KMS-11 (cell line): ENCODE measurements around the gene CELF5.

Experiments used
- H2AFZ ChIP-seq: fragments of 200-600 bp; sonication (generic); 2 replicates; pipeline ENCODE4 v1.6.1; 2016; ENCODE audit warnings: antibody characterized with exemption, mixed run types, low read depth
- H3K27ac ChIP-seq: fragments of 200-600 bp; sonication (generic); 2 replicates; pipeline ENCODE4 v1.6.1; 2016; ENCODE audit warnings: mild to moderate bottlenecking, mixed run types
- H3K27me3 ChIP-seq: fragments of 200-600 bp; sonication (generic); 2 replicates; pipeline ENCODE4 v1.6.1; 2017; ENCODE audit warnings: mild to moderate bottlenecking, low read depth, mixed run types, moderate library complexity; ENCODE audit not compliant: insufficient read depth
- H3K36me3 ChIP-seq: fragments of 200-600 bp; sonication (generic); 2 replicates; pipeline ENCODE4 v1.6.1; 2017; ENCODE audit warnings: mild to moderate bottlenecking, mixed run types; ENCODE audit not compliant: insufficient read depth
- H3K4me1 ChIP-seq: fragments of 200-600 bp; sonication (generic); 2 replicates; pipeline ENCODE4 v1.6.1; 2016; ENCODE audit warnings: mild to moderate bottlenecking, low read depth, mixed run types; ENCODE audit not compliant: poor library complexity, severe bottlenecking
- H3K4me2 ChIP-seq: fragments of 200-600 bp; sonication (generic); 2 replicates; pipeline ENCODE4 v1.7.0; 2016; ENCODE audit warnings: mild to moderate bottlenecking, mixed run types
- H3K4me3 ChIP-seq: fragments of 200-600 bp; sonication (generic); IDR thresholded peaks from 2 replicates; pipeline ENCODE4 v1.6.1; 2017; ENCODE audit warnings: low read depth, low read length, mixed read lengths; ENCODE audit not compliant: insufficient read depth
- H3K79me2 ChIP-seq: fragments of 200-600 bp; sonication (generic); 2 replicates; pipeline ENCODE4 v1.6.1; 2016; ENCODE audit warnings: low read depth, mixed run types; ENCODE audit not compliant: insufficient read depth
- H3K9ac ChIP-seq: fragments of 200-600 bp; sonication (generic); 2 replicates; pipeline ENCODE4 v1.6.1; 2016; ENCODE audit warnings: mild to moderate bottlenecking, mixed run types
- H4K20me1 ChIP-seq: fragments of 200-600 bp; sonication (generic); 2 replicates; pipeline ENCODE4 v1.6.1; 2016; ENCODE audit warnings: mild to moderate bottlenecking, mixed run types; ENCODE audit not compliant: insufficient read depth
- TF ChIP-seq, protein P1 (sequence below): fragments of 200-600 bp; sonication (generic); conservative IDR thresholded peaks from 2 replicates; pipeline ENCODE4 v1.6.1; 2017; ENCODE audit warnings: low read depth, mild to moderate bottlenecking, antibody characterized with exemption, low read length, moderate library complexity, mixed read lengths

The CELF5 gene

DNA sequence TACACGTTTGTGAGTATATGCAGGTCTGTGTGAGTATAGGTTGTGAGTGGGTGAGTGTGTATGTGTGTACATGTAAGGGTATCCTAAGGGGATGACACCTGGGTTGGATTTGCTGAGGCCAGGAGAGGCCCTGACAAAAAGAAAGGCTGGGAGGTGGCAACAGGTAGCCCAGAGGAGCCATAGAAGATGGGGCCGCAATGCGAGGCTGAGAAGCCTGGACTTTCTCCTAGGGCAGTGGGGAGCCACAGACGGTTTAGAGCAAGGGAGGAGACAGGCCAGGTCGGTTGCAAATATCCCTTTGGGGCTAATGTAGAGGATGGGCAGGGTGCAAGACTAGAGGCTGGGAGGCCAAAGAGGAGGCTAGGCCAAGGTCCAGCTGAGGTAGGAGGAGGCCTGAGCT, 54.3 kb downstream of the CELF5 start:
- H3K36me3 ChIP-seq, result no peaks in the 10 kb centered on the region
- no peak overlapping the region for H3K9ac ChIP-seq
- no peaks in the 10 kb centered on the region for H3K79me2 ChIP-seq
- H3K4me1 ChIP-seq, result peaks cover 12% of the 10 kb centered on the region
- H4K20me1 ChIP-seq, result no peaks in the 10 kb centered on the region
- H3K4me2 ChIP-seq, result no peak overlapping the region
- TF ChIP-seq, protein P1, sequence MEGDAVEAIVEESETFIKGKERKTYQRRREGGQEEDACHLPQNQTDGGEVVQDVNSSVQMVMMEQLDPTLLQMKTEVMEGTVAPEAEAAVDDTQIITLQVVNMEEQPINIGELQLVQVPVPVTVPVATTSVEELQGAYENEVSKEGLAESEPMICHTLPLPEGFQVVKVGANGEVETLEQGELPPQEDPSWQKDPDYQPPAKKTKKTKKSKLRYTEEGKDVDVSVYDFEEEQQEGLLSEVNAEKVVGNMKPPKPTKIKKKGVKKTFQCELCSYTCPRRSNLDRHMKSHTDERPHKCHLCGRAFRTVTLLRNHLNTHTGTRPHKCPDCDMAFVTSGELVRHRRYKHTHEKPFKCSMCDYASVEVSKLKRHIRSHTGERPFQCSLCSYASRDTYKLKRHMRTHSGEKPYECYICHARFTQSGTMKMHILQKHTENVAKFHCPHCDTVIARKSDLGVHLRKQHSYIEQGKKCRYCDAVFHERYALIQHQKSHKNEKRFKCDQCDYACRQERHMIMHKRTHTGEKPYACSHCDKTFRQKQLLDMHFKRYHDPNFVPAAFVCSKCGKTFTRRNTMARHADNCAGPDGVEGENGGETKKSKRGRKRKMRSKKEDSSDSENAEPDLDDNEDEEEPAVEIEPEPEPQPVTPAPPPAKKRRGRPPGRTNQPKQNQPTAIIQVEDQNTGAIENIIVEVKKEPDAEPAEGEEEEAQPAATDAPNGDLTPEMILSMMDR, result no peak
- no peak overlapping the region for H3K4me3 ChIP-seq
- H2AFZ ChIP-seq, result no peak overlapping the region
- H3K27me3 ChIP-seq, result peaks cover 67% of the 10 kb centered on the region
- H3K27ac ChIP-seq, result no peak overlapping the region

DNA sequence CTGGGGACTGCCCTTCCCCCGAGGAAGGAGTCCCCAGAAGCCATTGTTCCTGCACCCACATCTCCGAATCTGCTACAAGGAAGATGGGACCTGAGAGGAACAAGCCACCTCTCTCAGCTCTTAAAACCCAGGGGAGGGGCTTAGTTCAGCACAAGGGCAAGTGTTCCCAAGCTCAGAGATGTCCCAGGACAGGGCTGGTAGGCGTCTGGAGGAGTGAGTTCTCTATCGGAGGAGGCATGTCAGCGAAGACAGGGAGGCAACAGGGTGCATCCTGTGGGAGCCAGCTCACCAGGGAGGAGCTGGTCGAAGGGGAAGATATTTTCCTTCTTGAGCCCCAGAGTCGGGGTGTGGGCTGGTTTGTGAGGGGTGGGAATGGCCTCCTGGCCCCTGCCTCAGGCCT, 54.8 kb downstream of the CELF5 start:
- Histone ChIP-seq H3K4me2 (no peak overlapping the region), H3K79me2 (no peaks in the 10 kb centered on the region), H3K36me3 (no peaks in the 10 kb centered on the region), H4K20me1 (no peaks in the 10 kb centered on the region), H3K27ac (no peak overlapping the region), H3K27me3 (peaks cover 72% of the 10 kb centered on the region), H3K9ac (no peak overlapping the region), H3K4me3 (no peak overlapping the region), H2AFZ (no peak overlapping the region), H3K4me1 (peaks cover 12% of the 10 kb centered on the region)
- TF ChIP-seq, protein P1, result no peak

DNA sequence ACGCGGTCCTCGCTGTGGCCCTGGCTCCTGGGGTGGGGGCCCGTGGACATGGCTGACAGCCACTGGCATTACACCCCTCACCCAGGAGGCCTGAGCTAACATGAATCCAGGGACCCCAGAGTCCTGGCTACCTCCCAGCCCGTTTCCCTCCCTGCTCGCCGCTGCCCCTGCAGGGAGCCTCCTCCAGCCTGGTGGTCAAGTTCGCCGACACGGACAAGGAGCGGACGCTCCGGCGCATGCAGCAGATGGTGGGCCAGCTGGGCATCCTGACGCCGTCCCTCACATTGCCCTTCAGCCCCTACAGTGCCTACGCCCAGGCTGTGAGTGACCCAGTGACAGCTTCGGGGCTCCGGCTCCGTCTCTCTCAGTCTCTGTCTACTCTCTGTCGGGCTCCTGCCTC, 56.6 kb downstream of the CELF5 start:
- Histone ChIP-seq H2AFZ (no peak overlapping the region), H3K79me2 (no peaks in the 10 kb centered on the region), H3K27me3 (peaks cover 72% of the 10 kb centered on the region), H3K9ac (no peak overlapping the region), H3K4me2 (no peak overlapping the region), H4K20me1 (no peaks in the 10 kb centered on the region), H3K4me1 (peaks cover 4% of the 10 kb centered on the region), H3K27ac (no peak overlapping the region), H3K4me3 (no peak overlapping the region), H3K36me3 (no peaks in the 10 kb centered on the region)
- TF ChIP-seq, protein P1, result no peak

DNA sequence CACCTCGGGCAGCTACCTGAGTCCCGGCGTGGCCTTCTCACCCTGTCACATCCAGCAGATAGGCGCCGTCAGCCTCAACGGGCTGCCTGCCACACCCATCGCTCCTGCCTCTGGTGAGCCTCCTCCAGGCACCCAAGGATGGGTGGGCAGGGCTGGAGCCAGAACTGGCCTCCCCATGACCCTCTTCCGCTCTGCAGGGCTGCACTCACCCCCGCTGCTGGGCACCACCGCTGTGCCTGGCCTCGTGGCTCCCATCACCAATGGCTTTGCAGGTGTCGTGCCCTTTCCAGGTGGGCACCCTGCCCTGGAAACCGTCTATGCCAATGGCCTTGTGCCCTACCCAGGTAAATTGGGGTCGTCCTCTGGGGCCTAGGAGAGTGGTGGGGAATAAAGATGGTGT, 57.7 kb downstream of the CELF5 start:
- TF ChIP-seq, protein P1, result no peak
- no peak overlapping the region for H3K4me3 ChIP-seq
- H3K9ac ChIP-seq, result no peak overlapping the region
- no peak overlapping the region for H2AFZ ChIP-seq
- H3K4me2 ChIP-seq, result no peak overlapping the region
- H3K36me3 ChIP-seq, result no peaks in the 10 kb centered on the region
- H3K79me2 ChIP-seq, result no peaks in the 10 kb centered on the region
- H4K20me1 ChIP-seq, result no peaks in the 10 kb centered on the region
- H3K4me1 ChIP-seq, result no peaks in the 10 kb centered on the region
- H3K27ac ChIP-seq, result no peak overlapping the region
- H3K27me3 ChIP-seq, result peaks cover 72% of the 10 kb centered on the region
